HG03066 (cell line): ENCODE measurements around the gene ARMH1.

Experiments used
- ATAC-seq: cut with Tn5 transposase; IDR thresholded peaks from one replicate; pipeline ENCODE4 v1.9.1; 2021; ENCODE audit warnings: low read depth; ENCODE audit not compliant: unreplicated experiment

The ARMH1 gene

GRCh38 chr1:44674113-44675000 is at the start of gene ARMH1, which contains the start of gene TMEM53:
Gene ARMH1 (plus strand): TSS chr1:44674714. CDS start chr1:44689698, 14,984 bp downstream.
Gene TMEM53 (minus strand): TSS chr1:44674481. CDS start chr1:44674391, 90 bp downstream.
- ATAC-seq: peak; percentile 86

- ATAC-seq: no peak
Measured at GRCh38 chr1:44625348-44625747, 49.2 kb upstream of the ARMH1 start.

GRCh38 chr1:44628962-44629756 is 45.4 kb upstream of the ARMH1 start:
- ATAC-seq: no peak

- no peak for ATAC-seq
Measured at GRCh38 chr1:44630116-44630515, 44.4 kb upstream of the ARMH1 start.

- no peak for ATAC-seq
Measured at GRCh38 chr1:44631333-44631646, 43.2 kb upstream of the ARMH1 start.

GRCh38 chr1:44631647-44632539 is 42.6 kb upstream of the ARMH1 start:
- peak; percentile 70 for ATAC-seq

- ATAC-seq: no peak
Measured at GRCh38 chr1:44632598-44632997, 41.9 kb upstream of the ARMH1 start.

GRCh38 chr1:44634606-44635189 is 39.8 kb upstream of the ARMH1 start:
- ATAC-seq: no peak

- ATAC-seq: no peak
Measured at GRCh38 chr1:44635439-44635838, 39.1 kb upstream of the ARMH1 start.

GRCh38 chr1:44636083-44636687 is 38.3 kb upstream of the ARMH1 start:
- ATAC-seq: no peak

GRCh38 chr1:44636688-44637598 is 37.6 kb upstream of the ARMH1 start:
- ATAC-seq: no peak

- no peak for ATAC-seq
Measured at GRCh38 chr1:44637702-44638411, 36.7 kb upstream of the ARMH1 start.

- no peak for ATAC-seq
Measured at GRCh38 chr1:44640200-44640853, 34.2 kb upstream of the ARMH1 start.

GRCh38 chr1:44641126-44642102 is 33.1 kb upstream of the ARMH1 start:
- no peak for ATAC-seq

GRCh38 chr1:44642255-44642654 is 32.3 kb upstream of the ARMH1 start:
- no peak for ATAC-seq

- no peak for ATAC-seq
Measured at GRCh38 chr1:44642925-44643324, 31.6 kb upstream of the ARMH1 start.
